Smooth muscle cell (in vitro differentiated cells): ENCODE measurements around the gene SRPK1. TPM values are rescaled to one million over a fixed set of nuclear protein-coding genes. Genes with fewer than 3 reads are reported as not detected.

ENCODE experiments used
- DNase-seq: peaks from one replicate; lab custom pipeline; 2025; ENCODE audit not compliant: unreplicated experiment; lab: John Stamatoyannopoulos, UW
- H2AFZ ChIP-seq: fragments of 200-600 bp; sonication (generic); 2 replicates; pipeline ENCODE4 v1.6.0; 2016; ENCODE audit warnings: antibody characterized with exemption, low read depth, mild to moderate bottlenecking
- H3F3A ChIP-seq: fragments of 200-600 bp; sonication (generic); 2 replicates; pipeline ENCODE4 v1.6.0; 2017; ENCODE audit warnings: antibody characterized with exemption, low read depth
- H3K27ac ChIP-seq: fragments of 200-600 bp; sonication (generic); 2 replicates; pipeline ENCODE4 v1.5.1; 2016; ENCODE audit warnings: low read depth, mild to moderate bottlenecking
- H3K27me3 ChIP-seq: fragments of 200-600 bp; sonication (generic); 2 replicates; pipeline ENCODE4 v1.6.1; 2016; ENCODE audit warnings: low read depth, mild to moderate bottlenecking
- H3K36me3 ChIP-seq: fragments of 200-600 bp; sonication (generic); 2 replicates; pipeline ENCODE4 v1.5.1; 2016; ENCODE audit warnings: low read depth
- H3K4me1 ChIP-seq: fragments of 200-600 bp; sonication (generic); 2 replicates; pipeline ENCODE4 v1.5.1; 2016; ENCODE audit warnings: low read depth
- H3K4me2 ChIP-seq: fragments of 200-600 bp; sonication (generic); 2 replicates; pipeline ENCODE4 v1.6.0; 2016; ENCODE audit warnings: mild to moderate bottlenecking
- H3K4me3 ChIP-seq: fragments of 200-600 bp; sonication (generic); 2 replicates; pipeline ENCODE4 v1.5.1; 2016; ENCODE audit warnings: mild to moderate bottlenecking
- H3K79me2 ChIP-seq: fragments of 200-600 bp; sonication (generic); 2 replicates; pipeline ENCODE4 v1.6.0; 2016; ENCODE audit warnings: low read depth, mild to moderate bottlenecking
- H3K9ac ChIP-seq: fragments of 200-600 bp; sonication (generic); 2 replicates; pipeline ENCODE4 v1.6.0; 2016; ENCODE audit warnings: low read depth
- H3K9me3 ChIP-seq: fragments of 200-600 bp; sonication (generic); replicated peaks from 2 replicates; pipeline ENCODE4 v1.5.1; 2016; ENCODE audit warnings: low read depth
- H4K20me1 ChIP-seq: fragments of 200-600 bp; sonication (generic); 2 replicates; pipeline ENCODE4 v1.6.0; 2016; ENCODE audit warnings: low read depth
- WGBS: methylation state at CpG from one replicate; pipeline ENCODE4 v1.1.7; 2016; ENCODE audit warnings: low lambda C conversion rate; 5-methylcytosine and 5-hydroxymethylcytosine counted together
- polyA plus RNA-seq: library from polyadenylated mRNA; unstranded; fragments of >200 nt; fragmentation: Nextera tagmentation; extraction: Ambion mirVana; gene quantifications from 2 replicates; pipeline ENCODE4 v1.2.1, GENCODE V29; 2016
- total RNA-seq: library from RNA; depleted of rRNA; stranded (reverse); fragments of >200 nt; gene quantifications from 2 replicates; pipeline ENCODE4 v1.2.3, GENCODE V29; 2014
- TF ChIP-seq, protein P1 (sequence below): fragments of 200-600 bp; sonication (generic); IDR thresholded peaks from 2 replicates; pipeline ENCODE4 v1.5.1; 2017; ENCODE audit warnings: borderline replicate concordance, mild to moderate bottlenecking, antibody characterized with exemption; ENCODE audit not compliant: insufficient read depth, poor library complexity, severe bottlenecking

SRPK1 gene
- total and polyA plus RNA-seq, 2 experiments from 2014 or later, result 28.2 to 45.7 TPM

- Histone ChIP-seq H3K27me3 (peaks cover 19% of the 10 kb centered on the region), H3K4me2 (peak overlapping the region; percentile 82), H3K79me2 (no peaks in the 10 kb centered on the region), H4K20me1 (no peaks in the 10 kb centered on the region), H3K27ac (no peak overlapping the region), H3K4me3 (peak overlapping the region; percentile 43), H3K36me3 (no peaks in the 10 kb centered on the region), H3F3A (no peaks in the 10 kb centered on the region), H3K9ac (no peak overlapping the region), H3K4me1 (no peaks in the 10 kb centered on the region), H3K9me3 (no peaks in the 10 kb centered on the region), H2AFZ (no peak overlapping the region)
- DNase-seq, result no peak
- 14% methylated on average over 27 of the region's 30 CpGs for WGBS
- TF ChIP-seq, protein P1, sequence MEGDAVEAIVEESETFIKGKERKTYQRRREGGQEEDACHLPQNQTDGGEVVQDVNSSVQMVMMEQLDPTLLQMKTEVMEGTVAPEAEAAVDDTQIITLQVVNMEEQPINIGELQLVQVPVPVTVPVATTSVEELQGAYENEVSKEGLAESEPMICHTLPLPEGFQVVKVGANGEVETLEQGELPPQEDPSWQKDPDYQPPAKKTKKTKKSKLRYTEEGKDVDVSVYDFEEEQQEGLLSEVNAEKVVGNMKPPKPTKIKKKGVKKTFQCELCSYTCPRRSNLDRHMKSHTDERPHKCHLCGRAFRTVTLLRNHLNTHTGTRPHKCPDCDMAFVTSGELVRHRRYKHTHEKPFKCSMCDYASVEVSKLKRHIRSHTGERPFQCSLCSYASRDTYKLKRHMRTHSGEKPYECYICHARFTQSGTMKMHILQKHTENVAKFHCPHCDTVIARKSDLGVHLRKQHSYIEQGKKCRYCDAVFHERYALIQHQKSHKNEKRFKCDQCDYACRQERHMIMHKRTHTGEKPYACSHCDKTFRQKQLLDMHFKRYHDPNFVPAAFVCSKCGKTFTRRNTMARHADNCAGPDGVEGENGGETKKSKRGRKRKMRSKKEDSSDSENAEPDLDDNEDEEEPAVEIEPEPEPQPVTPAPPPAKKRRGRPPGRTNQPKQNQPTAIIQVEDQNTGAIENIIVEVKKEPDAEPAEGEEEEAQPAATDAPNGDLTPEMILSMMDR, result no peak
Measured at GRCh38 chr6:35931120-35931561, 10.2 kb upstream of the SRPK1 start.

GRCh38 chr6:35929601-35930000 lies 8.7 kb upstream of the SRPK1 start:
- H3K9me3 ChIP-seq, result no peaks in the 10 kb centered on the region
- H3K4me1 ChIP-seq, result no peaks in the 10 kb centered on the region
- H3K4me3 ChIP-seq, result no peak overlapping the region
- H4K20me1 ChIP-seq, result no peaks in the 10 kb centered on the region
- no peaks in the 10 kb centered on the region for H3K79me2 ChIP-seq
- TF ChIP-seq, protein P1, result no peak
- H3K27me3 ChIP-seq, result peaks cover 15% of the 10 kb centered on the region
- H3K36me3 ChIP-seq, result no peaks in the 10 kb centered on the region
- H3K27ac ChIP-seq, result no peak overlapping the region
- DNase-seq, result no peak
- H3K4me2 ChIP-seq, result no peak overlapping the region
- 79% methylated on average over 1 of the region's 1 CpG for WGBS
- no peak overlapping the region for H2AFZ ChIP-seq
- no peaks in the 10 kb centered on the region for H3F3A ChIP-seq
- no peak overlapping the region for H3K9ac ChIP-seq

DNA sequence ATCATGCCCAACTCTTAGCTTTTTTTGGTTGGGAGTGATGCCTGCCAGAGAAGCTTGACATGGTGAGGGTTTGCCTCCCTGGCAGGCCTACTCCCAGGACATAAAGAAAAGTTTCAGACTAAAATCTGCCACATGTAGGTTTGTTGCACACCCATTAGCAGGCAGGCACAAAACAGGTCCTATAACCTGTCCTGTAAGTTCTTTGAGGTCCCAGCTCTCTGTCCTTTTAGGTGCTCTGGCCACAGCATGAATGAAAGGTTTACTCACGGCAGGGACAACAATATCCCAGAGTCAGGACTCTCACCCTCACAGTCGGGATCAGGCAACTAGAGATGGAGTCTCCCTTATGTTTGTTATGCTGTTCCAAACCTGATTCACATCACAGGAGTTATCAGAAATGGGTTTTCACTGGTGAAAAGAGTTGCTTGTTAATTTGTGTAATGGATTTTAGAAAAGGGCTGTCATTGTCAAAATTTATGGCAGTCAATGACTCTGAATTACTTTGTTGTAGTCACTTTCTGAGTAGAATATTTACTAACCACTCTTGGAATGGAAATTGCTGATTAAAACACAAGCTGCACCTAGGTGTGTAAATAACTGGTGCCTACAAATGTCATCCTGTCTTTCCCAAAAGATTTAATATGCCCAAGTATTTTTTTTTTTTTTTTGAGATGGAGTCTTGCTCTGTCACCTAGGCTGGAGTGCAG lies 5.8 kb upstream of the SRPK1 start:
- H3K4me3 ChIP-seq, result no peak overlapping the region
- WGBS, result 80% methylated on average over 2 of the region's 2 CpGs
- no peak overlapping the region for H3K27ac ChIP-seq
- no peak overlapping the region for H2AFZ ChIP-seq
- H3F3A ChIP-seq, result no peaks in the 10 kb centered on the region
- no peak overlapping the region for H3K4me2 ChIP-seq
- H4K20me1 ChIP-seq, result no peaks in the 10 kb centered on the region
- H3K27me3 ChIP-seq, result peaks cover 11% of the 10 kb centered on the region
- no peaks in the 10 kb centered on the region for H3K79me2 ChIP-seq
- no peak for DNase-seq
- H3K9me3 ChIP-seq, result no peaks in the 10 kb centered on the region
- H3K4me1 ChIP-seq, result peaks cover 3% of the 10 kb centered on the region
- H3K36me3 ChIP-seq, result no peaks in the 10 kb centered on the region
- TF ChIP-seq, protein P1, result no peak
- H3K9ac ChIP-seq, result no peak overlapping the region

DNA sequence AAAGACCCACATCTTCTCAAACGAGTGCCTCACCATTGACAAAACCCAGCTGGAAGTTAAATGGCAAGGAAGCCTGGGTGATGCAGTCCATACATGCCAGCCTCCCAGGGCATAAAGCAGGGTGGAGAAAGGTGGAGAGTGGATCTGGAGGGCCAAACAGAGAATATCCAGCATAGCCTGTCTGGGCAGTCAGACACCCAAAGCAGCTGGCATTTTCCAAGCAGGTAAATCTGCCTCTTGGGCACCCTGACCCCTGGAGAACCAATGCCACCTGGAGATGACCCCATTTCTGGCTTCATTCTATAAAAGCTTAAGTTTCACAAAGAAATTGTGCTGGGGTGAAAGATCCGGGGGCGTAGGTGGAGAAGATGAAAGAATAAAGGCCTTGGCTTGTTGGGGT lies 5.1 kb upstream of the SRPK1 start:
- Histone ChIP-seq H4K20me1 (no peaks in the 10 kb centered on the region), H3K79me2 (no peaks in the 10 kb centered on the region), H3K9me3 (no peaks in the 10 kb centered on the region), H3K4me1 (peaks cover 8% of the 10 kb centered on the region), H3K27me3 (peaks cover 8% of the 10 kb centered on the region), H3K4me3 (no peak overlapping the region), H3F3A (no peaks in the 10 kb centered on the region), H3K4me2 (no peak overlapping the region), H2AFZ (no peak overlapping the region), H3K9ac (no peak overlapping the region), H3K36me3 (no peaks in the 10 kb centered on the region), H3K27ac (no peak overlapping the region)
- TF ChIP-seq, protein P1, result no peak
- DNase-seq, result no peak
- 87% methylated on average over 3 of the region's 3 CpGs for WGBS
